ENCODE results near the gene RNF144B.
"Not testable (repeated sequence)": the region's sequence is repeated elsewhere in the genome, so short reads cannot be mapped to it uniquely, and the experiment has no call there.

DNA sequence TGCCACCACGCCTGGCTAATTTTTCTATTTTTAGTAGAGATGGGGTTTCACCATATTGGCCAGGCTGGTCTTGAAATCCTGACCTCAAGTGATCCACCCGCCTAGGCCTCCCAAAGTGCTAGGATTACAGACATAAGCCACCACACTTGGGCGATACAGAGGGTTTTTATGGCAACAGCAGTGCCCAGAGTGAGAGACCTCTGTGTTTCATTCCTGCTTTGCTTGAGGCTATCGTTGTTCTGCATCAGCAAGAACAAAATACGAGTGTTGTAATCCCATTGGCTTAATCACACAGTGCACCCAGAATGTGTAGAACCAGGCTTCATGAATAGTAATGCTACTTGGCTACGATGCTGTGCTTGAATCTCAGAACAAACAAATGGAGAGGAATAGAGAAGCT, 70.9 kb downstream of the RNF144B start:
- not testable (repeated sequence) for TF ChIP-seq POLR2AphosphoS5 (IDR thresholded peaks at IDR 0.05)
- TF ChIP-seq, protein P1, sequence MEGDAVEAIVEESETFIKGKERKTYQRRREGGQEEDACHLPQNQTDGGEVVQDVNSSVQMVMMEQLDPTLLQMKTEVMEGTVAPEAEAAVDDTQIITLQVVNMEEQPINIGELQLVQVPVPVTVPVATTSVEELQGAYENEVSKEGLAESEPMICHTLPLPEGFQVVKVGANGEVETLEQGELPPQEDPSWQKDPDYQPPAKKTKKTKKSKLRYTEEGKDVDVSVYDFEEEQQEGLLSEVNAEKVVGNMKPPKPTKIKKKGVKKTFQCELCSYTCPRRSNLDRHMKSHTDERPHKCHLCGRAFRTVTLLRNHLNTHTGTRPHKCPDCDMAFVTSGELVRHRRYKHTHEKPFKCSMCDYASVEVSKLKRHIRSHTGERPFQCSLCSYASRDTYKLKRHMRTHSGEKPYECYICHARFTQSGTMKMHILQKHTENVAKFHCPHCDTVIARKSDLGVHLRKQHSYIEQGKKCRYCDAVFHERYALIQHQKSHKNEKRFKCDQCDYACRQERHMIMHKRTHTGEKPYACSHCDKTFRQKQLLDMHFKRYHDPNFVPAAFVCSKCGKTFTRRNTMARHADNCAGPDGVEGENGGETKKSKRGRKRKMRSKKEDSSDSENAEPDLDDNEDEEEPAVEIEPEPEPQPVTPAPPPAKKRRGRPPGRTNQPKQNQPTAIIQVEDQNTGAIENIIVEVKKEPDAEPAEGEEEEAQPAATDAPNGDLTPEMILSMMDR (IDR thresholded peaks at IDR 0.05 in 8 of 11, conservative IDR thresholded peaks at IDR 0.05 in 3 of 11), result not testable (repeated sequence)

All from spleen (tissue), 7 donors.